H1 (cell line): Measurements from ENCODE around the gene OGFR. TPM values are rescaled to one million over a fixed set of nuclear protein-coding genes. Genes with fewer than 3 reads are reported as not detected.
A peak's percentile ranks its signal among the peaks of the same experiment; 100 is the strongest.

ENCODE experiments used
- CTCF ChIA-PET: fragments of 300-600 bp; sonication (Branson Sonifier 250); formaldehyde crosslinking; loops from one replicate; lab custom pipeline; 2021; ENCODE audit not compliant: partially characterized antibody; lab: Charles Lee
- POLR2A ChIA-PET: fragments of 300-600 bp; sonication (Branson Sonifier 250); formaldehyde crosslinking; loops from one replicate; lab custom pipeline; 2021; ENCODE audit warnings: inconsistent platforms; ENCODE audit not compliant: partially characterized antibody; lab: Charles Lee
- DNase-seq, 2 experiments: peaks; one replicate each; pipeline versions ENCODE4 v3.0.0 to v3.0.0-alpha.2; 2010 to 2022; ENCODE audit warnings: low spot score in 2 of 2, low read depth in 1 of 2, mixed read lengths in 1 of 2
- FAIRE-seq: peaks from 2 replicates; lab custom pipeline; 2011; peaks lifted over from hg19 to GRCh38; lab: Jason Lieb, UNC
- H2AFZ ChIP-seq: 2 replicates; pipeline ENCODE4 v1.8.1; 2012; ENCODE audit warnings: low read length, inconsistent platforms
- H2AK5ac ChIP-seq: 2 replicates; pipeline ENCODE4 v1.6.1; 2013; ENCODE audit warnings: low read depth, low read length
- H2BK120ac ChIP-seq: replicated peaks from 2 replicates; pipeline ENCODE3; 2013; ENCODE audit warnings: low read depth, low read length, inconsistent platforms
- H2BK12ac ChIP-seq: 2 replicates; pipeline ENCODE4 v1.6.1; 2013; ENCODE audit warnings: low read depth, low read length
- H2BK15ac ChIP-seq: 2 replicates; pipeline ENCODE4 v1.6.1; 2013; ENCODE audit warnings: low read length
- H2BK20ac ChIP-seq: 2 replicates; pipeline ENCODE4 v1.6.1; 2013; ENCODE audit warnings: low read length
- H2BK5ac ChIP-seq: 2 replicates; pipeline ENCODE4 v1.6.1; 2013; ENCODE audit warnings: low read depth, low read length
- H3K14ac ChIP-seq: 2 replicates; pipeline ENCODE4 v1.6.1; 2013; ENCODE audit warnings: inconsistent platforms; ENCODE audit not compliant: insufficient read length
- H3K18ac ChIP-seq: 2 replicates; pipeline ENCODE4 v1.6.1; 2013; ENCODE audit warnings: low read length; ENCODE audit errors: extremely low read depth
- H3K23ac ChIP-seq: 2 replicates; pipeline ENCODE4 v1.6.1; 2013; ENCODE audit warnings: inconsistent platforms; ENCODE audit not compliant: insufficient read length
- H3K23me2 ChIP-seq: 2 replicates; pipeline ENCODE4 v1.6.1; 2013; ENCODE audit warnings: low read depth, low read length
- H3K27ac ChIP-seq: 2 replicates; pipeline ENCODE4 v1.6.1; 2011; ENCODE audit warnings: low read depth, low read length, inconsistent platforms
- H3K27me3 ChIP-seq, 4 experiments: replicated peaks in 1 of 4; 1 replicate in 1 of 4; 2 replicates in 3 of 4; pipeline versions ENCODE4 v1.6.1 to v1.8.1; 2011 to 2013; ENCODE audit warnings: low read length in 3 of 4, mild to moderate bottlenecking in 3 of 4, inconsistent platforms in 2 of 4, mixed read lengths in 2 of 4, moderate library complexity in 1 of 4; ENCODE audit not compliant: control insufficient read depth in 3 of 4, insufficient read depth in 3 of 4; ENCODE audit errors: extremely low read depth in 1 of 4
- H3K36me3 ChIP-seq, 4 experiments: 2 replicates each; pipeline versions ENCODE4 v1.6.1 to v1.8.1; 2011 to 2013; ENCODE audit warnings: mild to moderate bottlenecking in 4 of 4, low read length in 3 of 4, moderate library complexity in 2 of 4, control low read depth in 1 of 4, inconsistent platforms in 1 of 4; ENCODE audit not compliant: insufficient read depth in 4 of 4, control insufficient read depth in 2 of 4
- H3K4ac ChIP-seq: replicated peaks from 2 replicates; pipeline ENCODE3; 2013; ENCODE audit warnings: low read length, low read depth, mixed read lengths, inconsistent platforms; ENCODE audit not compliant: insufficient read length
- H3K4me1 ChIP-seq, 4 experiments: replicated peaks in 1 of 4; 1 replicate in 1 of 4; 2 replicates in 3 of 4; pipeline versions ENCODE4 v1.6.1 to v1.8.1; 2011 to 2013; ENCODE audit warnings: low read length in 3 of 4, inconsistent platforms in 2 of 4, mixed read lengths in 1 of 4; ENCODE audit not compliant: insufficient read depth in 4 of 4, control insufficient read depth in 3 of 4
- H3K4me2 ChIP-seq, 2 experiments: 2 replicates each; pipeline versions ENCODE4 v1.6.1 to v1.8.1; 2011 to 2013; ENCODE audit warnings: low read depth in 2 of 2, low read length in 2 of 2, control low read depth in 1 of 2, inconsistent platforms in 1 of 2, mild to moderate bottlenecking in 1 of 2; ENCODE audit not compliant: insufficient read depth in 1 of 2
- H3K4me3 ChIP-seq, 4 experiments: fragments of 200-600, 300-600 bp in 1 of 4; sonication (generic), shearing (Covaris generic), sonication (Bioruptor Twin) in 1 of 4; 2 replicates each; pipeline versions ENCODE4 v1.5.1 to v1.8.1; 2011 to 2016; ENCODE audit warnings: low read length in 4 of 4, low read depth in 3 of 4, control low read depth in 2 of 4, inconsistent platforms in 2 of 4, mild to moderate bottlenecking in 2 of 4, mixed read lengths in 1 of 4, moderate library complexity in 1 of 4; ENCODE audit not compliant: insufficient read depth in 2 of 4; ENCODE audit errors: extremely low read depth in 1 of 4
- H3K56ac ChIP-seq: replicated peaks from 2 replicates; pipeline ENCODE3; 2013; ENCODE audit warnings: low read depth, mild to moderate bottlenecking, mixed read lengths, low read length, inconsistent platforms; ENCODE audit not compliant: insufficient read length
- H3K79me1 ChIP-seq: 2 replicates; pipeline ENCODE4 v1.6.1; 2013; ENCODE audit warnings: low read depth, low read length, control low read depth
- H3K79me2 ChIP-seq, 2 experiments: 2 replicates each; pipeline versions ENCODE4 v1.6.1 to v1.8.1; 2012 to 2013; ENCODE audit warnings: low read length in 2 of 2, mild to moderate bottlenecking in 2 of 2, inconsistent platforms in 1 of 2; ENCODE audit not compliant: insufficient read depth in 2 of 2, control insufficient read depth in 1 of 2
- H3K9ac ChIP-seq, 4 experiments: replicated peaks in 1 of 4; 1 replicate in 1 of 4; 2 replicates in 3 of 4; pipeline versions ENCODE4 v1.6.1 to v1.8.1; 2011 to 2013; ENCODE audit warnings: low read depth in 3 of 4, low read length in 3 of 4, control low read depth in 2 of 4, mild to moderate bottlenecking in 2 of 4, moderate library complexity in 2 of 4, inconsistent platforms in 1 of 4; ENCODE audit errors: extremely low read depth in 1 of 4
- H3K9me3 ChIP-seq, 2 experiments: 2 replicates each; pipeline versions ENCODE4 v1.6.1 to v1.8.1; 2012 to 2013; ENCODE audit warnings: mild to moderate bottlenecking in 2 of 2, moderate library complexity in 2 of 2, control low read depth in 1 of 2, inconsistent platforms in 1 of 2, low read depth in 1 of 2, low read length in 1 of 2, mixed read lengths in 1 of 2; ENCODE audit not compliant: insufficient read depth in 2 of 2
- H4K20me1 ChIP-seq, 2 experiments: replicated peaks in 1 of 2; 2 replicates each; pipeline versions ENCODE3 to v1.8.1; 2011 to 2013; ENCODE audit warnings: inconsistent platforms in 2 of 2, low read length in 2 of 2, mild to moderate bottlenecking in 1 of 2; ENCODE audit not compliant: insufficient read depth in 2 of 2, control insufficient read depth in 1 of 2
- H4K5ac ChIP-seq: 2 replicates; pipeline ENCODE4 v1.6.1; 2013; ENCODE audit warnings: low read length, low read depth, mixed read lengths, inconsistent platforms; ENCODE audit not compliant: insufficient read length
- H4K8ac ChIP-seq: 2 replicates; pipeline ENCODE4 v1.8.0; 2013; ENCODE audit warnings: mild to moderate bottlenecking, moderate library complexity, low read length, inconsistent platforms; ENCODE audit not compliant: insufficient read depth; ENCODE audit errors: extremely low read depth
- H4K91ac ChIP-seq: replicated peaks from 2 replicates; pipeline ENCODE3; 2013; ENCODE audit warnings: low read length, mixed read lengths, inconsistent platforms; ENCODE audit not compliant: insufficient read length
- ATF3 ChIP-seq: IDR thresholded peaks from 2 replicates; pipeline ENCODE4 v1.6.1; 2011; ENCODE audit warnings: low read depth, mild to moderate bottlenecking, low read length; ENCODE audit not compliant: insufficient read depth
- BCL11A ChIP-seq, 2 experiments: IDR thresholded peaks; one replicate each; pipeline ENCODE4 v1.6.1; 2011; ENCODE audit warnings: low read depth in 2 of 2, low read length in 2 of 2, mild to moderate bottlenecking in 2 of 2
- GTF2F1 ChIP-seq: IDR thresholded peaks from 2 replicates; pipeline ENCODE4 v1.6.1; 2012; ENCODE audit warnings: low read depth, low read length, improper control_type of control experiment, borderline replicate concordance
- HDAC2 ChIP-seq, 2 experiments: fragments of 300-600 bp in 1 of 2; sonication (generic) in 1 of 2; IDR thresholded peaks; 2 replicates each; pipeline ENCODE4 v1.6.1; 2011 to 2012; ENCODE audit warnings: low read depth in 2 of 2, low read length in 2 of 2, mild to moderate bottlenecking in 2 of 2, moderate library complexity in 2 of 2, borderline replicate concordance in 1 of 2, inconsistent platforms in 1 of 2
- JUN ChIP-seq: IDR thresholded peaks from 2 replicates; pipeline ENCODE4 v1.6.1; 2011; ENCODE audit warnings: low read depth, mild to moderate bottlenecking, improper control_type of control experiment, low read length
- KDM1A ChIP-seq: fragments of 200-600, 300-600 bp; sonication (generic); IDR thresholded peaks from 2 replicates; pipeline ENCODE4 v1.7.1; 2016; ENCODE audit warnings: mild to moderate bottlenecking, low read length, borderline replicate concordance
- RAD21 ChIP-seq, 2 experiments: IDR thresholded peaks in 1 of 2; conservative IDR thresholded peaks in 1 of 2; 2 replicates each; pipeline ENCODE4 v1.6.1; 2011; ENCODE audit warnings: low read depth in 2 of 2, low read length in 2 of 2, improper control_type of control experiment in 1 of 2, inconsistent platforms in 1 of 2, mild to moderate bottlenecking in 1 of 2, moderate library complexity in 1 of 2
- SIX5 ChIP-seq: IDR thresholded peaks from 2 replicates; pipeline ENCODE4 v1.6.1; 2011; ENCODE audit warnings: mild to moderate bottlenecking, low read depth, low read length
- TEAD4 ChIP-seq: IDR thresholded peaks from 2 replicates; pipeline ENCODE4 v1.6.1; 2012; ENCODE audit warnings: low read depth, low read length, inconsistent platforms, mixed read lengths
- ZNF274 ChIP-seq: IDR thresholded peaks from 2 replicates; pipeline ENCODE4 v1.7.0; 2012; ENCODE audit warnings: low read length, borderline replicate concordance; ENCODE audit errors: extremely low read depth
- WGBS, 2 experiments: shearing (Covaris generic) in 1 of 2; methylation state at CpG; one replicate each; pipeline versions ENCODE4 v1.1.6 to v1.1.7; 2013 to 2015; ENCODE audit warnings: low lambda C conversion rate in 2 of 2, mixed read lengths in 2 of 2, inconsistent platforms in 1 of 2, low coverage in 1 of 2, missing lambda C conversion rate in 1 of 2; ENCODE audit not compliant: insufficient replicate concordance in 2 of 2, insufficient coverage in 1 of 2, insufficient read length in 1 of 2; ENCODE audit errors: extremely low coverage in 1 of 2, missing lambda C conversion rate in 1 of 2; 5-methylcytosine and 5-hydroxymethylcytosine counted together
- polyA plus RNA-seq, 7 experiments: library from polyadenylated mRNA; depleted of rRNA in 3 of 7; stranded (reverse) in 5 of 7; unstranded in 2 of 7; fragments of >200 nt in 5 of 7; fragments of 200-250 nt in 2 of 7; gene quantifications; 1 replicate in 5 of 7; 2 replicates in 1 of 7; 4 replicates in 1 of 7; pipeline versions ENCODE4 v1.2.1 to v1.2.3, GENCODE V29; 2011 to 2013; ENCODE audit warnings: missing spikeins in 2 of 7, mixed read lengths in 2 of 7
- total RNA-seq: library from RNA; stranded (reverse); fragmentation: NEBNext Ultra II Directional; extraction: Animal tissue kit (Norgen Biotek cat#: 25700); gene quantifications from 2 replicates; pipeline ENCODE4 v1.2.1, GENCODE V29; 2021
- TF ChIP-seq, protein P1 (sequence below): IDR thresholded peaks from 2 replicates; pipeline ENCODE4 v1.6.1; 2012; ENCODE audit warnings: inconsistent platforms

The OGFR gene
- total and polyA plus RNA-seq, 2 of the 8 experiments (the other 6 are each of a cell fraction or from before 2014, with no cell fraction given) = 13.9 to 25.1 TPM

- POLR2A ChIA-PET = interaction anchor here (0.6 to 4.6 kb wide), 18 partner anchors 8 to 129 kb away, joined by 3 to 22 read pairs (median 7); partner anchors contain the start of genes GID8, NTSR1 and TCFL5
- no peak for TF ChIP-seq TEAD4
- no peak for TF ChIP-seq ATF3
- TF ChIP-seq ZNF274 = no peak
- TF ChIP-seq GTF2F1 = no peak
- no peak for TF ChIP-seq SIX5
- no peak for TF ChIP-seq BCL11A (IDR thresholded peaks at IDR 0.05; ENCODE audit: low read depth in 2 of 2, low read length in 2 of 2)
- no peak for TF ChIP-seq KDM1A
- TF ChIP-seq, protein P1, sequence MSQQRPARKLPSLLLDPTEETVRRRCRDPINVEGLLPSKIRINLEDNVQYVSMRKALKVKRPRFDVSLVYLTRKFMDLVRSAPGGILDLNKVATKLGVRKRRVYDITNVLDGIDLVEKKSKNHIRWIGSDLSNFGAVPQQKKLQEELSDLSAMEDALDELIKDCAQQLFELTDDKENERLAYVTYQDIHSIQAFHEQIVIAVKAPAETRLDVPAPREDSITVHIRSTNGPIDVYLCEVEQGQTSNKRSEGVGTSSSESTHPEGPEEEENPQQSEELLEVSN = no peak
- TF ChIP-seq RAD21 (IDR thresholded peaks at IDR 0.05 in 1 of 2, conservative IDR thresholded peaks at IDR 0.05 in 1 of 2; ENCODE audit: low read depth in 2 of 2, low read length in 2 of 2) = no peak
- TF ChIP-seq JUN = no peak
- TF ChIP-seq HDAC2 (IDR thresholded peaks at IDR 0.05; ENCODE audit: borderline replicate concordance in 1 of 2, low read depth in 2 of 2, low read length in 2 of 2) = no peak
Measured at GRCh38 chr20:62814709-62815065, 10.1 kb downstream of the OGFR start.

More at GRCh38 chr20:62814709-62815065, 10.1 kb downstream of the OGFR start:
- H3K56ac ChIP-seq = no peak overlapping the region
- no peaks in the 10 kb centered on the region for H3K79me2 ChIP-seq
- peak overlapping the region; percentile 62 to 97; a peak in 3 of 4 replicates for H3K4me2 ChIP-seq
- H3K9ac ChIP-seq = no peak overlapping the region
- H2BK20ac ChIP-seq = peak overlapping the region; percentile 48; the same call in 1 of the 2 replicates
- no peak overlapping the region for H3K4me3 ChIP-seq
- H3K4ac ChIP-seq = no peak overlapping the region
- FAIRE-seq = no peak
- no peak overlapping the region for H2AFZ ChIP-seq
- H3K79me1 ChIP-seq = no peaks in the 10 kb centered on the region
- CTCF ChIA-PET = interaction anchor here (0.7 to 3.5 kb wide), 9 partner anchors 10 to 224 kb away, joined by 3 to 15 read pairs (median 3); partner anchors contain the start of gene OGFR
- H3K23ac ChIP-seq = no peak overlapping the region
- peaks cover 0 to 17% (median 11%) of the 10 kb centered on the region in 4 experiments; a peak in 5 of 7 replicates for H3K4me1 ChIP-seq
- no peak overlapping the region for H3K27ac ChIP-seq
- H3K23me2 ChIP-seq = peaks cover 13% of the 10 kb centered on the region
- H2BK5ac ChIP-seq = peak overlapping the region; percentile 82; the same call in 1 of the 2 replicates
- 0 out of 2 replicates have a peak overlapping the region, but pooled peaks have one; percentile 15 for H2AK5ac ChIP-seq
- H3K27me3 ChIP-seq = peaks cover 0 to 8% (median 2%) of the 10 kb centered on the region in 4 experiments; a peak in 2 of 7 replicates
- peak overlapping the region; percentile 60; the same call in 1 of the 2 replicates for H3K18ac ChIP-seq
- H2BK12ac ChIP-seq = peak overlapping the region; percentile 88; the same call in 1 of the 2 replicates
- no peak overlapping the region for H4K8ac ChIP-seq
- H4K20me1 ChIP-seq = peaks cover 0 to 5% of the 10 kb centered on the region in 2 experiments
- 0 out of 2 replicates have a peak overlapping the region, but pooled peaks have one; percentile 29 for H2BK15ac ChIP-seq
- no peaks in the 10 kb centered on the region for H3K9me3 ChIP-seq
- WGBS, 2 experiments = 83% methylated on average over 12 of the region's 12 CpGs; no CpG with 5 or more reads in 1 of the 2 experiments
- H3K14ac ChIP-seq = no peak overlapping the region
- no peak for DNase-seq
- H4K91ac ChIP-seq = no peak overlapping the region
- H2BK120ac ChIP-seq = no peak overlapping the region
- H4K5ac ChIP-seq = no peak overlapping the region
- H3K36me3 ChIP-seq = peaks cover 0 to 19% (median 7%) of the 10 kb centered on the region in 4 experiments; a peak in 2 of 8 replicates
